Measurements from ENCODE around the gene LRRC75A. TPM values are rescaled to one million over a fixed set of nuclear protein-coding genes. Genes with fewer than 3 reads are reported as not detected.

LRRC75A gene
- total and polyA plus RNA-seq, 2 donors (not counting 1 experiment from before 2014, with no cell fraction given) = 2.0 to 3.4 TPM

- Histone ChIP-seq H3K4me1 (ENCODE audit: control insufficient read depth in 2 of 2, insufficient read depth in 2 of 2, low read length in 2 of 2) (no peaks in the 10 kb centered on the region), H4K20me1 (ENCODE audit: control insufficient read depth, insufficient read depth, low read length, poor library complexity, severe bottlenecking) (no peaks in the 10 kb centered on the region), H3K27me3 (replicated peaks in 1 of 4; ENCODE audit: control extremely low read depth in 1 of 4, control insufficient read depth in 3 of 4, insufficient read depth in 4 of 4, low read length in 3 of 4) (no peaks in the 10 kb centered on the region), H3K4me3 (ENCODE audit: control extremely low read depth in 1 of 5, extremely low read depth in 1 of 5, insufficient read depth in 1 of 5, low read depth in 2 of 5, low read length in 4 of 5) (no peak overlapping the region), H3K27ac (ENCODE audit: low read length in 2 of 2) (no peak overlapping the region), H3K4me2 (replicated peaks; ENCODE audit: low read depth, low read length, poor library complexity, severe bottlenecking) (no peak overlapping the region), H2AFZ (ENCODE audit: insufficient read depth, low read depth, low read length, poor library complexity, severe bottlenecking) (no peak overlapping the region), H3K36me3 (replicated peaks in 1 of 2; ENCODE audit: control extremely low read depth in 1 of 2, control insufficient read depth in 1 of 2, extremely low read depth in 1 of 2, insufficient read depth in 2 of 2, low read length in 1 of 2) (no peaks in the 10 kb centered on the region), H3K79me2 (ENCODE audit: control insufficient read depth, insufficient read depth, low read length) (no peaks in the 10 kb centered on the region), H3K9ac (ENCODE audit: low read length) (no peak overlapping the region), H3K9me3 (ENCODE audit: control extremely low read depth in 1 of 3, control insufficient read depth in 2 of 3, insufficient read depth in 1 of 3, low read length in 2 of 3) (no peaks in the 10 kb centered on the region)
- ATAC-seq (ENCODE audit: low read depth) (no peak), DNase-seq (no peak)
- no peaks in the 10 kb centered on the region for H3K4me1 Mint-ChIP-seq
- WGBS (ENCODE audit: insufficient coverage) = 91% methylated on average over 17 of the region's 20 CpGs
- POLR2A ChIA-PET = no interaction called here
- CTCF ChIA-PET = no interaction called here
- H3K27ac Mint-ChIP-seq = no peak overlapping the region
- H3K4me3 Mint-ChIP-seq = no peak overlapping the region
- TF ChIP-seq CTCF (IDR thresholded peaks at IDR 0.05) = no peak
- TF ChIP-seq EZH2 (IDR thresholded peaks at IDR 0.05; ENCODE audit: borderline replicate concordance, insufficient read depth, low read depth, low read length, poor library complexity, severe bottlenecking) = no peak
- no peaks in the 10 kb centered on the region for H3K27me3 Mint-ChIP-seq
- H3K9me3 Mint-ChIP-seq (ENCODE audit: insufficient read depth) = no peaks in the 10 kb centered on the region
- intact Hi-C loops (cut with micrococcal nuclease) = no loop called here
Observed at GRCh38 chr17:16473044-16474011, 18.7 kb downstream of the LRRC75A start.

GRCh38 chr17:16472539-16472938 lies 19.5 kb downstream of the LRRC75A start:
- Histone ChIP-seq H3K4me1 (ENCODE audit: control insufficient read depth in 2 of 2, insufficient read depth in 2 of 2, low read length in 2 of 2) (no peaks in the 10 kb centered on the region), H3K27ac (ENCODE audit: low read length in 2 of 2) (no peak overlapping the region), H3K4me3 (ENCODE audit: control extremely low read depth in 1 of 5, extremely low read depth in 1 of 5, insufficient read depth in 1 of 5, low read depth in 2 of 5, low read length in 4 of 5) (no peak overlapping the region), H4K20me1 (ENCODE audit: control insufficient read depth, insufficient read depth, low read length, poor library complexity, severe bottlenecking) (no peaks in the 10 kb centered on the region), H3K27me3 (replicated peaks in 1 of 4; ENCODE audit: control extremely low read depth in 1 of 4, control insufficient read depth in 3 of 4, insufficient read depth in 4 of 4, low read length in 3 of 4) (no peaks in the 10 kb centered on the region), H3K9me3 (ENCODE audit: control extremely low read depth in 1 of 3, control insufficient read depth in 2 of 3, insufficient read depth in 1 of 3, low read length in 2 of 3) (no peaks in the 10 kb centered on the region), H3K9ac (ENCODE audit: low read length) (no peak overlapping the region), H3K79me2 (ENCODE audit: control insufficient read depth, insufficient read depth, low read length) (no peaks in the 10 kb centered on the region), H2AFZ (ENCODE audit: insufficient read depth, low read depth, low read length, poor library complexity, severe bottlenecking) (no peak overlapping the region), H3K4me2 (replicated peaks; ENCODE audit: low read depth, low read length, poor library complexity, severe bottlenecking) (no peak overlapping the region), H3K36me3 (replicated peaks in 1 of 2; ENCODE audit: control extremely low read depth in 1 of 2, control insufficient read depth in 1 of 2, extremely low read depth in 1 of 2, insufficient read depth in 2 of 2, low read length in 1 of 2) (no peaks in the 10 kb centered on the region)
- no peak for ATAC-seq (ENCODE audit: low read depth)
- H3K27me3 Mint-ChIP-seq = no peaks in the 10 kb centered on the region
- DNase-seq = no peak
- H3K4me1 Mint-ChIP-seq = no peaks in the 10 kb centered on the region
- H3K27ac Mint-ChIP-seq = no peak overlapping the region
- no peak overlapping the region for H3K4me3 Mint-ChIP-seq
- TF ChIP-seq EZH2 (IDR thresholded peaks at IDR 0.05; ENCODE audit: borderline replicate concordance, insufficient read depth, low read depth, low read length, poor library complexity, severe bottlenecking) = no peak
- no peak for TF ChIP-seq CTCF (IDR thresholded peaks at IDR 0.05)
- POLR2A ChIA-PET = no interaction called here
- no peaks in the 10 kb centered on the region for H3K9me3 Mint-ChIP-seq (ENCODE audit: insufficient read depth)
- CTCF ChIA-PET = no interaction called here
- intact Hi-C loops (cut with micrococcal nuclease) = no loop called here
- WGBS (ENCODE audit: insufficient coverage) = 77% methylated on average over 1 of the region's 6 CpGs

Measured in B cell (primary cell).